Kasumi-1 (cell line): ENCODE data around the gene OR4A16.

ENCODE experiments used
- DNase-seq, 2 experiments: peaks; one replicate each; lab custom pipeline; 2025; lab: John Stamatoyannopoulos, UW

The OR4A16 gene, protein sequence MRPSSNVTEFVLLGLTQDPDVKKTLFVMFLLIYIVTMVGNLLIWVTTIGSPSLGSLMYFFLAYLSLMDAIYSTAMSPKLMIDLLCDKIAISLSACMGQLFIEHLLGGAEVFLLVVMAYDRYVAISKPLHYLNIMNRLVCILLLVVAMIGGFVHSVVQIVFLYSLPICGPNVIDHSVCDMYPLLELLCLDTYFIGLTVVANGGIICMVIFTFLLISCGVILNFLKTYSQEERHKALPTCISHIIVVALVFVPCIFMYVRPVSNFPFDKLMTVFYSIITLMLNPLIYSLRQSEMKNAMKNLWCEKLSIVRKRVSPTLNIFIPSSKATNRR

DNA sequence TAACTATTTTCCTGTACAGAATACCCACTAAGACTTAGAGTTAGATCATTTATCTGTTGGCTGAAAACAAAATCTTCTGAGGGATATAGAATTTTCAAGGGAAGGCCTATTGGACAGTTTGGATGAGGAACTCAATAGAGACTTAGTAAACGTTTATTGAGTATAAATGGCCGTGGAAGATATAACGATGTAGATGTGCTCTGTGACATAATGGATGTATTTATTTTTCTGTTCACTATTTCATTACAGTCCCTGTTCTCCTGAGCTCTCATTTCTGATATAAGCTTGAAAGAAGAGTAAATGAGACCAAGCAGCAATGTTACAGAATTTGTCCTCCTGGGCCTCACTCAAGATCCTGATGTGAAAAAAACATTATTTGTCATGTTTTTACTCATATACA, at the start of gene OR4A16:
Gene OR4A16, plus strand, starts transcription at position 301 of the 400 bp plus-strand sequence. Its CDS starts 0 bp downstream, at position 301.
- no peak for DNase-seq

DNA sequence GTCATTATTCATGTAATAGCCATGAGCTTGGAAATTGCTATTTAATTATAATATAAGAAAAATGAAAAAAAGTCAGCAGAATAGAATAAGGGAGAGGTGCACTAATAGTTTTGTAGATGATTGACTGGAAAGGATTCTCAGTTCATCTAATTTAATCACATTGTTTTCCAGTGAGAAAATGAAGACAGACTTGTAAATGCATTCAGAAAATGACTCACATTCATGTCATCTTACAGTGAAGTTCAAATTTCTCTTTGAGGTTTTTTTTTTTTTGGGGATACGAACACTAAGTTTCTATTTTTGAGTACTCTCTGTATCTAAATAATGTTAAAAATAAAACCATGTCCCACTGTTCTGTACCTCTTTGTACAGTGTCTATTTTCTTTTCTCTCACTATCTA, 18.5 kb upstream of the OR4A16 start:
- DNase-seq, result no peak

DNA sequence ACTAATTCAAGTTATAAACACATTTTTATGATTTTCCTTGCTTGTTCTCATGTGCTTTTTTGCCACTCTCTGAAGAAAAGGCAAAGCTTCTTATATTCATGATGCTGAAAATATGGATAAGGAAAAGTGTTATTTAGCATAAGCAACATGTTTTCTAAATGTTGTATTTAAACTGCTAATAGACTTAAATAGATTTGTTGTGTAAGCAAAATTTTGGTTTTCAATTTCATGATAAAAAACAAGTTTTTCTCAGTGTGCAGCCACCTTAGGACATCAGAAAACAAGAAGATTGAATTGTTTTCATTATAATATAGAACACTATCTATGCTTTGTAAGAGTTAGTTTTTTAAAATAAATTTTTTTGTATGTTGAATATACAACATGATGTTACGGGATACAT, 2.3 kb downstream of the OR4A16 start:
- DNase-seq, result no peak

DNA sequence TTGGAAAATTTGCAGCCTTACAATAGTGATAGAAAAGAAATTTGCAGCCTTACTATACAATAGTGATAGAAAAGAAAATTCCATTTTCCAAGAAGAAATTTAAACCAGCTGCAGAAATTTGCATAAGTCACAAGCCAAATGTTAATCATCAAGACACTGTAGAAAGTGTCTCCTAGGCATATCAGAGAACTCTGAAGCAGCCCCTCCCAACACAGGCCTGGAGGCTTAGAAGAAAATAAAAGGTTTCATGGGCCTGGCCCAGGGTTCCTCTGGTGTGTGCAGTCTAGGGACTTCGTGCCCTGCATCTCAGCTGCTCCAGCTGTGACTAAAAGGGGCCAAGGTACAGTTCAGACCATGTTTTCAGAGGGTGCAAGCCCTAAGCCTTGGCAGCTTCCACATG, 6.0 kb downstream of the OR4A16 start:
- DNase-seq, result no peak

DNA sequence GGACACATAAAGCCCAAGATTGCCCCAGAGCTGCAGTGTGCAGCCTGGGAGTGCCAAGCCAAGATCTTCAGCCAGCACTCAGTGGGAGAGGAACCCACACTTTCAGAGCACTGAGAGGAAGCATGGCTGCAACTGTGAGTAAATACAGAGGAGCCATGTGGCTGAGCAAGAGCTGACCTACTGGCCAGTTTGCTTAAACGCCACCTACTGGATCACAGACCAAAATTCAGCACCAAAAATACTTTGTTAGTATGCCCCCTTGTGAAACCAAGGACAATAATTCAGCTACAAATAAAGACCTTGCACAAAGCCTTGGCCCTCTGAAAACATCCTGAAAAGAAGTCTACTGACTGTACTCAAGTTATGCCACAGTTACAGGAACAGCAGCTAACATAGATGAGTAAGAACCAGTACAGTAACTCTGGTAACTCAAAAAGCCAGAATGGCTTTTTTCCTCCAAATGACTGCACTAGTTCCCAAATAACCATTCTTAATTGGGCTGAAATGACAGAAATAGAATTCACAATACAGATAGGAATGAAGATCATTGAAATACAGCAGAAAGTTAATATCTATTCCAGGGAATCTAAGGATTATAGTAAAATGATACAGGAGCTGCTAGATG, 14.7 kb downstream of the OR4A16 start:
- peak in 1 of 2 experiments; percentile 31 for DNase-seq

DNA sequence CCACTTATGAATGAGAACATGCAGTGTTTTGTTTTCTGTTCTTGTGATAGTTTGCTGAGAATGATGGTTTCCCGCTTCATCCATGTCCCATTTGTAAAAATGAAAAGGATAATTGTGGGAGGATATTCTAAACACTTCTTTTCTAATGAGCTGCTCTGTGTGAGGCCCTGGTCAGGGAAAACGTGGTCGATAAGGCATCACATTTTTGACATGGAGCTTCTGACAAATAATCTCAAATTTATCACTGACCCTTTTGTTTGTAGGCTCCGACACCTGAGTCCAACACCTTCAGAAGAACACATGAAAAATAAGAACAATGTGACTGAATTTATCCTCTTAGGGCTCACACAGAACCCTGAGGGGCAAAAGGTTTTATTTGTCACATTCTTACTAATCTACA, 24.7 kb downstream of the OR4A16 start, which contains the start of gene OR4A15:
Gene OR4A15, plus strand, starts transcription at position 301 of the 400 bp plus-strand sequence. Its CDS starts 0 bp downstream, at position 301.
- DNase-seq, result no peak
